Neural cell (in vitro differentiated cells): ENCODE data around the gene GATA1. TPM values are rescaled to one million over a fixed set of nuclear protein-coding genes. Genes with fewer than 3 reads are reported as not detected.

Experiments used
- H2AFZ ChIP-seq: fragments of 200-600, 300-800 bp; sonication (generic), shearing (Covaris generic); 2 replicates; pipeline ENCODE4 v1.6.0; 2014; ENCODE audit warnings: low read depth, mild to moderate bottlenecking, antibody characterized with exemption, low read length, moderate library complexity
- H3F3A ChIP-seq: fragments of 200-600 bp; shearing (Covaris generic); 2 replicates; pipeline ENCODE4 v1.6.1; 2016; ENCODE audit warnings: mild to moderate bottlenecking, moderate library complexity, mixed read lengths, antibody characterized with exemption, low read length; ENCODE audit not compliant: insufficient read depth, poor library complexity, severe bottlenecking
- H3K27ac ChIP-seq: fragments of 200-600, 300-800 bp; sonication (generic), shearing (Covaris generic); 2 replicates; pipeline ENCODE4 v1.5.1; 2014; ENCODE audit warnings: mild to moderate bottlenecking, low read length, moderate library complexity
- H3K27me3 ChIP-seq: fragments of 300-800, 200-600 bp; sonication (generic), shearing (Covaris generic); 2 replicates; pipeline ENCODE4 v1.6.0; 2014; ENCODE audit warnings: mild to moderate bottlenecking, low read depth, low read length, moderate library complexity; ENCODE audit not compliant: insufficient read depth
- H3K36me3 ChIP-seq: fragments of 300-800, 200-600 bp; sonication (generic), shearing (Covaris generic); 2 replicates; pipeline ENCODE4 v1.5.1; 2014; ENCODE audit warnings: mild to moderate bottlenecking, antibody characterized with exemption, low read length, moderate library complexity; ENCODE audit not compliant: insufficient read depth
- H3K4me2 ChIP-seq: fragments of 300-800, 200-600 bp; sonication (generic), shearing (Covaris generic); 2 replicates; pipeline ENCODE4 v1.6.0; 2014; ENCODE audit warnings: mild to moderate bottlenecking, low read length
- H3K4me3 ChIP-seq: fragments of 300-800, 200-600 bp; sonication (generic), shearing (Covaris generic); 2 replicates; pipeline ENCODE4 v1.5.1; 2014; ENCODE audit warnings: mild to moderate bottlenecking, low read length, moderate library complexity
- H3K79me2 ChIP-seq: fragments of 200-600 bp; shearing (Covaris generic); replicated peaks from 2 replicates; pipeline ENCODE4 v1.6.0; 2014; ENCODE audit warnings: mild to moderate bottlenecking, low read length, moderate library complexity; ENCODE audit not compliant: insufficient read depth
- H3K9ac ChIP-seq: fragments of 300-800, 200-600 bp; sonication (generic), shearing (Covaris generic); 2 replicates; pipeline ENCODE4 v1.6.1; 2016; ENCODE audit warnings: mild to moderate bottlenecking, low read length, mixed read lengths
- H3K9me2 ChIP-seq: fragments of 200-600 bp; shearing (Covaris generic); 2 replicates; pipeline ENCODE4 v1.6.1; 2016; ENCODE audit warnings: mild to moderate bottlenecking, low read length, mixed read lengths; ENCODE audit not compliant: insufficient read depth
- H3K9me3 ChIP-seq: fragments of 200-600, 300-800 bp; sonication (generic), shearing (Covaris generic); 2 replicates; pipeline ENCODE4 v1.6.1; 2016; ENCODE audit warnings: mild to moderate bottlenecking, mixed run types, low read length, moderate library complexity, mixed read lengths
- H4K20me1 ChIP-seq: fragments of 200-600 bp; shearing (Covaris generic); 2 replicates; pipeline ENCODE4 v1.6.1; 2016; ENCODE audit warnings: mild to moderate bottlenecking, mixed run types; ENCODE audit not compliant: insufficient read depth
- CTCF ChIP-seq: fragments of 450-650 bp; IDR thresholded peaks from 2 replicates; pipeline ENCODE4 v1.5.1; 2014; ENCODE audit warnings: antibody characterized with exemption, mild to moderate bottlenecking, moderate library complexity; ENCODE audit not compliant: poor library complexity, severe bottlenecking
- EP300 ChIP-seq: fragments of 450-650 bp; conservative IDR thresholded peaks from 2 replicates; pipeline ENCODE4 v1.6.1; 2014; ENCODE audit warnings: antibody characterized with exemption, mild to moderate bottlenecking, moderate library complexity; ENCODE audit not compliant: poor library complexity, severe bottlenecking
- EZH2 ChIP-seq: fragments of 200-600, 300-800 bp; shearing (Covaris generic), sonication (generic); IDR thresholded peaks from 2 replicates; pipeline ENCODE4 v1.6.1; 2014; ENCODE audit warnings: antibody characterized with exemption, low read length, borderline replicate concordance, mild to moderate bottlenecking; ENCODE audit not compliant: insufficient read depth, poor library complexity, severe bottlenecking
- MXI1 ChIP-seq: fragments of 450-650 bp; conservative IDR thresholded peaks from 2 replicates; pipeline ENCODE4 v1.6.1; 2014; ENCODE audit warnings: antibody characterized with exemption, mild to moderate bottlenecking; ENCODE audit not compliant: poor library complexity, severe bottlenecking
- POLR2AphosphoS5 ChIP-seq: IDR thresholded peaks from 2 replicates; pipeline ENCODE4 v1.6.1; 2012
- RAD21 ChIP-seq: fragments of 450-650 bp; conservative IDR thresholded peaks from 2 replicates; pipeline ENCODE4 v1.6.1; 2014; ENCODE audit warnings: antibody characterized with exemption, mild to moderate bottlenecking, moderate library complexity
- REST ChIP-seq: IDR thresholded peaks from 2 replicates; pipeline ENCODE4 v1.6.1; 2012; ENCODE audit warnings: borderline replicate concordance
- SMC3 ChIP-seq: fragments of 450-650 bp; conservative IDR thresholded peaks from 2 replicates; pipeline ENCODE4 v1.6.1; 2014; ENCODE audit warnings: antibody characterized with exemption, mild to moderate bottlenecking, moderate library complexity; ENCODE audit not compliant: poor library complexity
- TAF1 ChIP-seq: IDR thresholded peaks from 2 replicates; pipeline ENCODE4 v1.6.1; 2012; ENCODE audit warnings: low read depth
- polyA plus RNA-seq: library from polyadenylated mRNA; depleted of rRNA; stranded (reverse); fragments of >200 nt; gene quantifications from 2 replicates; pipeline ENCODE4 v1.2.3, GENCODE V29; 2014

The GATA1 gene
- polyA plus RNA-seq, 1 donor from 2014 or later = not detected

- Histone ChIP-seq H3K9me2 (no peaks in the 10 kb centered on the region), H3K4me2 (no peak overlapping the region), H4K20me1 (no peaks in the 10 kb centered on the region), H3K27ac (no peak overlapping the region), H3K79me2 (no peaks in the 10 kb centered on the region), H2AFZ (no peak overlapping the region), H3K27me3 (no peaks in the 10 kb centered on the region), H3K9ac (no peak overlapping the region), H3F3A (no peaks in the 10 kb centered on the region), H3K36me3 (no peaks in the 10 kb centered on the region), H3K4me3 (no peak overlapping the region), H3K9me3 (no peaks in the 10 kb centered on the region)
- TF ChIP-seq RAD21 (no peak), TAF1 (no peak), CTCF (no peak), POLR2AphosphoS5 (no peak), REST (no peak), EZH2 (no peak), MXI1 (no peak), SMC3 (no peak), EP300 (no peak)
Observed at GRCh38 chrX:48790477-48790876, 4.1 kb downstream of the GATA1 start.

- no peaks in the 10 kb centered on the region for H3K27me3 ChIP-seq
- H3K27ac ChIP-seq = peak overlapping the region; percentile 16
- TF ChIP-seq SMC3 = no peak
- no peak for TF ChIP-seq REST
- TF ChIP-seq RAD21 = no peak
- no peak for TF ChIP-seq POLR2AphosphoS5
- TF ChIP-seq MXI1 = no peak
- TF ChIP-seq EZH2 = no peak
- TF ChIP-seq EP300 = no peak
- no peak for TF ChIP-seq CTCF
- TF ChIP-seq TAF1 = no peak
- H3F3A ChIP-seq = no peaks in the 10 kb centered on the region
- H3K9me3 ChIP-seq = no peaks in the 10 kb centered on the region
- H3K79me2 ChIP-seq = no peaks in the 10 kb centered on the region
- H4K20me1 ChIP-seq = no peaks in the 10 kb centered on the region
- H3K4me3 ChIP-seq = no peak overlapping the region
- no peak overlapping the region for H3K9ac ChIP-seq
- H3K9me2 ChIP-seq = no peaks in the 10 kb centered on the region
- H2AFZ ChIP-seq = no peak overlapping the region
- no peaks in the 10 kb centered on the region for H3K36me3 ChIP-seq
- no peak overlapping the region for H3K4me2 ChIP-seq
Observed at GRCh38 chrX:48791063-48791820, 4.9 kb downstream of the GATA1 start.
